Measurements from ENCODE around the gene MAP3K21. TPM values are rescaled to one million over a fixed set of nuclear protein-coding genes. Genes with fewer than 3 reads are reported as not detected.

The MAP3K21 gene
- polyA plus RNA-seq, 1 donor (not counting 4 experiments of a cell fraction or from before 2014, with no cell fraction given), result 6.4 TPM

DNA sequence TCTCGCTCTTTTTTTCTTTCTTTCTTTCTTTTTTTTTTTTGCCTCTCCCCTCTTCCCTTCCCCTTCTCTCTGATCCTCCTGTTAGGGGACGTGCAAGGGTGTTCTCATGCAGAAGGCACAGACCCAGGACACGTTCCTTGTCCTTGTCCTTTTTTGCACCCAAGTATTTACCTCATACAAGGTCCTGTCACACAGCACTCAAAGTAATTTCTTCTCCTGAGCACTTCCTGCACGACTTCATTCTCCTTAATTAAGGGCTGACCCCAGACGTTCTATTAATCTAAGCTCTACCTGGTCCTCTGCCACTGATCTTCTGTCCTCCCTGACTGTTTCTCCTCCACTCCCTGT, 31.6 kb upstream of the MAP3K21 start:
- DNase-seq (ENCODE audit: low read depth, low spot score) (no peak), FAIRE-seq (no peak)
- Histone ChIP-seq H3K9ac (ENCODE audit: control insufficient read depth, extremely low read depth, insufficient read depth, low read length) (peak overlapping the region; percentile 93), H3K9me1 (ENCODE audit: control insufficient read depth, extremely low read depth, insufficient read depth, low read length) (no peaks in the 10 kb centered on the region), H4K20me1 (ENCODE audit: control insufficient read depth, extremely low read depth, insufficient read depth, low read length) (no peaks in the 10 kb centered on the region), H3K27ac (ENCODE audit: control insufficient read depth, insufficient read depth, low read length) (peak overlapping the region; percentile 94), H3K36me3 (ENCODE audit: control insufficient read depth in 2 of 2, extremely low read depth in 1 of 2, insufficient read depth in 2 of 2, low read length in 2 of 2) (peaks cover 0 to 6% of the 10 kb centered on the region in 2 experiments), H3K79me2 (ENCODE audit: control insufficient read depth, insufficient read depth, low read length) (peaks cover 37% of the 10 kb centered on the region), H2AFZ (ENCODE audit: control insufficient read depth, low read length) (peak overlapping the region; percentile 37), H3K4me2 (ENCODE audit: control insufficient read depth, extremely low read depth, insufficient read depth, low read depth, low read length) (peak overlapping the region; percentile 72), H3K9me3 (ENCODE audit: control insufficient read depth, low read depth, low read length) (no peaks in the 10 kb centered on the region), H3K27me3 (ENCODE audit: control insufficient read depth, extremely low read depth, insufficient read depth, low read length) (no peaks in the 10 kb centered on the region), H3K4me3 (ENCODE audit: control insufficient read depth in 2 of 3, extremely low read depth in 1 of 3, insufficient read depth in 2 of 3, low read depth in 1 of 3, low read length in 3 of 3) (peak overlapping the region; percentile 81 to 98 (median 93)), H3K4me1 (ENCODE audit: control insufficient read depth, extremely low read depth, insufficient read depth, low read length) (peaks cover 35% of the 10 kb centered on the region)
- TF ChIP-seq EZH2 (IDR thresholded peaks at IDR 0.05; ENCODE audit: low read length), result no peak
- TF ChIP-seq, protein P1, sequence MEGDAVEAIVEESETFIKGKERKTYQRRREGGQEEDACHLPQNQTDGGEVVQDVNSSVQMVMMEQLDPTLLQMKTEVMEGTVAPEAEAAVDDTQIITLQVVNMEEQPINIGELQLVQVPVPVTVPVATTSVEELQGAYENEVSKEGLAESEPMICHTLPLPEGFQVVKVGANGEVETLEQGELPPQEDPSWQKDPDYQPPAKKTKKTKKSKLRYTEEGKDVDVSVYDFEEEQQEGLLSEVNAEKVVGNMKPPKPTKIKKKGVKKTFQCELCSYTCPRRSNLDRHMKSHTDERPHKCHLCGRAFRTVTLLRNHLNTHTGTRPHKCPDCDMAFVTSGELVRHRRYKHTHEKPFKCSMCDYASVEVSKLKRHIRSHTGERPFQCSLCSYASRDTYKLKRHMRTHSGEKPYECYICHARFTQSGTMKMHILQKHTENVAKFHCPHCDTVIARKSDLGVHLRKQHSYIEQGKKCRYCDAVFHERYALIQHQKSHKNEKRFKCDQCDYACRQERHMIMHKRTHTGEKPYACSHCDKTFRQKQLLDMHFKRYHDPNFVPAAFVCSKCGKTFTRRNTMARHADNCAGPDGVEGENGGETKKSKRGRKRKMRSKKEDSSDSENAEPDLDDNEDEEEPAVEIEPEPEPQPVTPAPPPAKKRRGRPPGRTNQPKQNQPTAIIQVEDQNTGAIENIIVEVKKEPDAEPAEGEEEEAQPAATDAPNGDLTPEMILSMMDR (optimal IDR thresholded peaks at IDR 0.05 in 1 of 3, IDR thresholded peaks at IDR 0.05 in 1 of 3, conservative IDR thresholded peaks at IDR 0.05 in 1 of 3; ENCODE audit: extremely low read depth in 1 of 3, insufficient read depth in 2 of 3, low read length in 3 of 3), result no peak
- dilution Hi-C loops (cut with MboI; ENCODE audit: extremely low pct_ligation_motif_present, low sequenced_read_pairs), result no loop called here

DNA sequence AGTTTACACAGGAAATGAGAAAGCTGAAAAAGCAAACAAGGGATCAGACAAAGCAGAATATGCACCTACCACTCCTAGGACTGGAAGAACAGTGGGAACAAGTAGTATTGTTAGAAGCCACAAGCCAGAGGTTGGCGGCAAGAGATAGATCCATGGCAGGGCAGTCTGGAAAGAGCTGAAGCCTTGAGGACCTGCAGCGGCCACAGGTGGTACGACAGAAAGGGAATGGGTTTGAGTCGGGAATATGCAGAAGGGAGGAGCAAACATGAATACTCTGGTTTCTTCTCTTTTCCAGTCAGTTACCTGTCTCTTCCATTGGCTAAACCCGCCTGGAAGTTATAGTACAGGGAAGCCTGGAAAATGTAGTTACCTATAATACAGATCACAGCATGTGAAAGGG, 28.1 kb upstream of the MAP3K21 start:
- H3K27ac ChIP-seq (ENCODE audit: control insufficient read depth, insufficient read depth, low read length), result no peak overlapping the region
- H3K4me1 ChIP-seq (ENCODE audit: control insufficient read depth, extremely low read depth, insufficient read depth, low read length), result peaks cover 10% of the 10 kb centered on the region
- H4K20me1 ChIP-seq (ENCODE audit: control insufficient read depth, extremely low read depth, insufficient read depth, low read length), result no peaks in the 10 kb centered on the region
- no peak overlapping the region for H3K9ac ChIP-seq (ENCODE audit: control insufficient read depth, extremely low read depth, insufficient read depth, low read length)
- dilution Hi-C loops (cut with MboI; ENCODE audit: extremely low pct_ligation_motif_present, low sequenced_read_pairs), result no loop called here
- DNase-seq (ENCODE audit: low read depth, low spot score), result no peak
- H3K9me3 ChIP-seq (ENCODE audit: control insufficient read depth, low read depth, low read length), result no peaks in the 10 kb centered on the region
- H3K27me3 ChIP-seq (ENCODE audit: control insufficient read depth, extremely low read depth, insufficient read depth, low read length), result no peaks in the 10 kb centered on the region
- H3K79me2 ChIP-seq (ENCODE audit: control insufficient read depth, insufficient read depth, low read length), result peaks cover 9% of the 10 kb centered on the region
- no peaks in the 10 kb centered on the region for H3K36me3 ChIP-seq (ENCODE audit: control insufficient read depth in 2 of 2, extremely low read depth in 1 of 2, insufficient read depth in 2 of 2, low read length in 2 of 2)
- FAIRE-seq, result no peak
- no peak for TF ChIP-seq EZH2 (IDR thresholded peaks at IDR 0.05; ENCODE audit: low read length)
- TF ChIP-seq, protein P1 (optimal IDR thresholded peaks at IDR 0.05 in 1 of 3, IDR thresholded peaks at IDR 0.05 in 1 of 3, conservative IDR thresholded peaks at IDR 0.05 in 1 of 3; ENCODE audit: extremely low read depth in 1 of 3, insufficient read depth in 2 of 3, low read length in 3 of 3), result no peak
- no peak overlapping the region for H3K4me2 ChIP-seq (ENCODE audit: control insufficient read depth, extremely low read depth, insufficient read depth, low read depth, low read length)
- no peak overlapping the region for H2AFZ ChIP-seq (ENCODE audit: control insufficient read depth, low read length)
- H3K4me3 ChIP-seq (ENCODE audit: control insufficient read depth in 2 of 3, extremely low read depth in 1 of 3, insufficient read depth in 2 of 3, low read depth in 1 of 3, low read length in 3 of 3), result no peak overlapping the region
- H3K9me1 ChIP-seq (ENCODE audit: control insufficient read depth, extremely low read depth, insufficient read depth, low read length), result no peaks in the 10 kb centered on the region

All from keratinocyte (primary cell).